Stimulated activated CD8-positive, alpha-beta memory T cell treated with anti-CD3 and anti-CD28 coated beads, Interleukin-15, amount 100 ng/mL, for 4 hours (primary cell): ENCODE results near the gene RBM17.
"Not testable (repeated sequence)": the region's sequence is repeated elsewhere in the genome, so short reads cannot be mapped to it uniquely, and the experiment has no call there.

Experiments
- DNase-seq, 2 donors: peaks; one replicate each; pipeline ENCODE4 v3.0.0-alpha.2; 2020; ENCODE audit warnings: low read depth in 2 of 2

RBM17 gene

GRCh38 chr10:6161921-6162320 lies 73.1 kb downstream of the RBM17 start:
- DNase-seq = no peak

GRCh38 chr10:6162589-6163356 lies 73.9 kb downstream of the RBM17 start:
- DNase-seq = no peak

- DNase-seq = peak; percentile 84
Observed at GRCh38 chr10:6163364-6164270, 74.8 kb downstream of the RBM17 start.

GRCh38 chr10:6164271-6165095 lies 75.6 kb downstream of the RBM17 start:
- DNase-seq = no peak

GRCh38 chr10:6165221-6165725 lies 76.4 kb downstream of the RBM17 start:
- no peak for DNase-seq

GRCh38 chr10:6165933-6166332 lies 77.1 kb downstream of the RBM17 start:
- not testable (repeated sequence) for DNase-seq
